ENCODE measurements around the gene DNAH11.

GRCh38 chr7:21884496-21884895 lies 341.7 kb downstream of the DNAH11 start:
- TF ChIP-seq CTCF (IDR thresholded peaks at IDR 0.05 in 2 of 3, conservative IDR thresholded peaks at IDR 0.05 in 1 of 3; ENCODE audit: borderline replicate concordance in 1 of 3, insufficient read depth in 1 of 3, low read depth in 2 of 3, low read length in 2 of 3) (no peak), POLR2A (IDR thresholded peaks at IDR 0.05; ENCODE audit: borderline replicate concordance, extremely low read depth, insufficient read depth, insufficient read length) (no peak), YY1 (IDR thresholded peaks at IDR 0.05; ENCODE audit: extremely low read depth, insufficient replicate concordance, low read depth, low read length) (no peak), POLR2AphosphoS5 (IDR thresholded peaks at IDR 0.05; ENCODE audit: low read depth, low read length) (no peak), ELF1 (IDR thresholded peaks at IDR 0.05; ENCODE audit: borderline replicate concordance, low read depth) (no peak), EZH2 (IDR thresholded peaks at IDR 0.05) (no peak), SP1 (IDR thresholded peaks at IDR 0.05; ENCODE audit: low read depth) (no peak), EGR1 (IDR thresholded peaks at IDR 0.05; ENCODE audit: low read depth) (no peak), ATF3 (IDR thresholded peaks at IDR 0.05) (no peak), JUND (IDR thresholded peaks at IDR 0.05) (no peak), CBX3 (IDR thresholded peaks at IDR 0.05; ENCODE audit: low read depth) (no peak)
- TF ChIP-seq, protein P1, sequence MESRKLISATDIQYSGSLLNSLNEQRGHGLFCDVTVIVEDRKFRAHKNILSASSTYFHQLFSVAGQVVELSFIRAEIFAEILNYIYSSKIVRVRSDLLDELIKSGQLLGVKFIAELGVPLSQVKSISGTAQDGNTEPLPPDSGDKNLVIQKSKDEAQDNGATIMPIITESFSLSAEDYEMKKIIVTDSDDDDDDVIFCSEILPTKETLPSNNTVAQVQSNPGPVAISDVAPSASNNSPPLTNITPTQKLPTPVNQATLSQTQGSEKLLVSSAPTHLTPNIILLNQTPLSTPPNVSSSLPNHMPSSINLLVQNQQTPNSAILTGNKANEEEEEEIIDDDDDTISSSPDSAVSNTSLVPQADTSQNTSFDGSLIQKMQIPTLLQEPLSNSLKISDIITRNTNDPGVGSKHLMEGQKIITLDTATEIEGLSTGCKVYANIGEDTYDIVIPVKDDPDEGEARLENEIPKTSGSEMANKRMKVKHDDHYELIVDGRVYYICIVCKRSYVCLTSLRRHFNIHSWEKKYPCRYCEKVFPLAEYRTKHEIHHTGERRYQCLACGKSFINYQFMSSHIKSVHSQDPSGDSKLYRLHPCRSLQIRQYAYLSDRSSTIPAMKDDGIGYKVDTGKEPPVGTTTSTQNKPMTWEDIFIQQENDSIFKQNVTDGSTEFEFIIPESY (IDR thresholded peaks at IDR 0.05; ENCODE audit: extremely low read depth, insufficient replicate concordance, low read length), result no peak

Measured in HCT116 (cell line).